Activated CD4-positive, alpha-beta T cell treated with anti-CD3 and anti-CD28 coated beads, Interleukin-2, amount 10 ng/mL, durations not matched to agents 7 days and 5 days (primary cell): ENCODE results near the gene BACH2. TPM values are rescaled to one million over a fixed set of nuclear protein-coding genes. Genes with fewer than 3 reads are reported as not detected.

Source experiments
- CTCF ChIA-PET: fragments of 350-600 bp; sonication (Branson Sonifier 250); formaldehyde crosslinking; loops from one replicate; lab custom pipeline; 2021; ENCODE audit warnings: antibody characterized with exemption; lab: Charles Lee
- POLR2A ChIA-PET: fragments of 350-600 bp; sonication (Branson Sonifier 250); formaldehyde crosslinking; loops from one replicate; lab custom pipeline; 2021; ENCODE audit warnings: antibody characterized with exemption; lab: Charles Lee
- DNase-seq: peaks from one replicate; pipeline ENCODE4 v3.0.0-alpha.2; 2020
- H3K27ac Mint-ChIP-seq: one replicate; pipeline ENCODE4 v1.8.0; 2021; ENCODE audit warnings: mild to moderate bottlenecking, moderate library complexity, mixed read lengths
- H3K27me3 Mint-ChIP-seq: one replicate; pipeline ENCODE4 v1.8.0; 2021; ENCODE audit warnings: mixed read lengths
- H3K36me3 Mint-ChIP-seq: one replicate; pipeline ENCODE4 v1.8.0; 2021; ENCODE audit warnings: low read depth, mixed read lengths
- H3K4me1 Mint-ChIP-seq: one replicate; pipeline ENCODE4 v1.8.0; 2021; ENCODE audit warnings: mixed read lengths
- H3K4me3 Mint-ChIP-seq: one replicate; pipeline ENCODE4 v1.8.0; 2021; ENCODE audit warnings: mild to moderate bottlenecking, moderate library complexity, mixed read lengths
- H3K9me3 Mint-ChIP-seq: one replicate; pipeline ENCODE4 v1.8.0; 2021; ENCODE audit warnings: mixed read lengths
- total RNA-seq, 2 experiments: library from RNA; stranded (reverse); gene quantifications; one replicate each; pipeline ENCODE4 v1.2.3, GENCODE V29; 2021

Gene BACH2
- total RNA-seq, 2 experiments from 2014 or later: 59.4 to 61.6 TPM

DNA sequence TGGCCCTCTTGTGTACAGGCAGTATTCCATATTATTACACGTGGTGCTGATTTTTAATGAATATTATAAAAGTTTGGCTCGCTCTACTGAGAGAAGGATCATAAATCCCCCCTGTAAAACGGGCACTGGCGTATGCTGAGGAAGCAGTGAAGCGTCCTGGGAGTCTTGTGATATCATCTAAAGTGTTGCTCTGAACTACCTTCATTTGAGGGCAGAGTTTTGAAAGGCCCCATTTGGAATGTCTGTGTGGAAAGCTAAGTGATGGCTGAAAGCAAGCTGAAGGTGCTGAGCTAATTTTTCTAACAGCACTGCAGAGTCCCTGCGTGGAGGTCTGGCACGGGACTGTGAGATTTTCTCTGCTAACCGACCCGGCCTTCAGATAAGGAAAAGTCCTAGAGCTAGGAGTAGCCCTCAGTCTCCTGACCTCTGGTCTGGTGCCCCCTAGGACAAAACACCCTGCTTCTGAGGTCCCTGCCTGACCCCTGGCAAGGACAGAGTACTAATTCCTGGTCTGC, 1.3 kb upstream of the BACH2 start:
- H3K27me3 Mint-ChIP-seq: peaks cover 24% of the 10 kb centered on the region
- POLR2A ChIA-PET: no interaction called here
- peak overlapping the region; percentile 60 for H3K4me3 Mint-ChIP-seq
- peak overlapping the region; percentile 78 for H3K27ac Mint-ChIP-seq
- DNase-seq: no peak
- CTCF ChIA-PET: interaction anchor here (0.8 to 1.1 kb wide), 6 partner anchors 21 to 181 kb away, joined by 3 to 5 read pairs (median 3); no protein-coding TSS in a partner anchor
- H3K9me3 Mint-ChIP-seq: no peaks in the 10 kb centered on the region
- H3K4me1 Mint-ChIP-seq: peaks cover 20% of the 10 kb centered on the region
- H3K36me3 Mint-ChIP-seq: peaks cover 8% of the 10 kb centered on the region

DNA sequence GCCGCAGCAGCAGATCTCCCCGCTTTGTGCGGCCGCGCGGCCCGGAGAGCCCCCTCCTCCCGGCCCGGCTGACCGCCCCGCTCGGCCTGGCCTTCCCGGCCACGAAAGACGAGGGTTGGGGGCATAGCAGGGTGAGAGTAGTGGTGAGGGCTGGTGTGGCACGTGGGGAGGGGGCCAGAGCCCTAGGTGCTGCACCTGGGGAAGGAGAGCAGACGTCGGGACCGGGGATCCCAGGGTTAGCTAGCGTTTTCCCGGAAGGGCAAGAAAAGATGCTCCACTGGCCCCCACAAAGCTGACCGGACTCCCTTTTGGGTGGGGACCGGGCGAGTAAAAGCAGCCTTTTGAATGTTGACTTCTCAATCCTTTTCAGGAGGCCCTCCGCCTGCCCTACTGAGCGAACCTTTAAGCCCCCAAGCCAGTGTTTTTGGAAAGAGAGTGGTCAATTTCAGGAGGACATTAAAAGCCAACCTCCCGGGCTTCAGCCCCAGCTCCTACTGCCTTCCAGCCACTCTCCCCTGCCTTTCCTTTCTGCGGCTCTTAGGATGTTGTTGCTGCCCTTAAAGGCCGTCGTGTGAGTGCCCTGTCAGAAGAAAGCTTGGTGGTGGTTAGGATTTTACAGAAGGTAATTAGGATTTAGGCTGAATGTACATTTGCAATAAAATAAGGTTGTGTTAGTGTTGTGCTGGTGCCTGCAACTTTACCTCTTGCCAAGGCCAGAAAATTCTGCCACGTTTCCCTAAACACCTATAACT, 648 bp upstream of the BACH2 start:
- CTCF ChIA-PET: interaction anchor here (1.0 to 1.1 kb wide), 3 partner anchors 21 to 147 kb away, joined by 3 to 4 read pairs (median 3); no protein-coding TSS in a partner anchor
- no peak for DNase-seq
- Mint-ChIP-seq H3K27me3 (peaks cover 21% of the 10 kb centered on the region), H3K27ac (peak overlapping the region; percentile 78), H3K9me3 (no peaks in the 10 kb centered on the region), H3K36me3 (peaks cover 8% of the 10 kb centered on the region), H3K4me1 (peaks cover 24% of the 10 kb centered on the region), H3K4me3 (peak overlapping the region; percentile 60)
- POLR2A ChIA-PET: no interaction called here

- peak; percentile 79 for DNase-seq
- Mint-ChIP-seq H3K27me3 (peaks cover 14% of the 10 kb centered on the region), H3K4me3 (peak overlapping the region; percentile 78), H3K4me1 (peaks cover 33% of the 10 kb centered on the region), H3K9me3 (no peaks in the 10 kb centered on the region), H3K27ac (peak overlapping the region; percentile 96), H3K36me3 (peaks cover 19% of the 10 kb centered on the region)
- CTCF ChIA-PET: interaction anchor here (0.6 to 2.0 kb wide), 16 partner anchors 10 to 225 kb away, joined by 3 to 11 read pairs (median 3); no protein-coding TSS in a partner anchor
- POLR2A ChIA-PET: no interaction called here
Observed at GRCh38 chr6:90295854-90296340, 746 bp downstream of the BACH2 start.

- Mint-ChIP-seq H3K27me3 (peaks cover 11% of the 10 kb centered on the region), H3K4me3 (peak overlapping the region; percentile 78), H3K36me3 (peaks cover 26% of the 10 kb centered on the region), H3K27ac (peak overlapping the region; percentile 96), H3K4me1 (peaks cover 40% of the 10 kb centered on the region), H3K9me3 (no peaks in the 10 kb centered on the region)
- peak; percentile 66 for DNase-seq
- ChIA-PET CTCF (interaction anchor here (0.6 to 2.5 kb wide), 17 partner anchors 9 to 224 kb away, joined by 3 to 11 read pairs (median 3); no protein-coding TSS in a partner anchor), POLR2A (no interaction called here)
Observed at GRCh38 chr6:90294989-90295853, 1.4 kb downstream of the BACH2 start.

GRCh38 chr6:90294614-90294988, 2.0 kb downstream of the BACH2 start:
- peak overlapping the region; percentile 78 for H3K4me3 Mint-ChIP-seq
- H3K9me3 Mint-ChIP-seq: no peaks in the 10 kb centered on the region
- DNase-seq: peak; percentile 67
- peak overlapping the region; percentile 96 for H3K27ac Mint-ChIP-seq
- peaks cover 31% of the 10 kb centered on the region for H3K36me3 Mint-ChIP-seq
- H3K4me1 Mint-ChIP-seq: peaks cover 46% of the 10 kb centered on the region
- ChIA-PET POLR2A (interaction anchor here (0.5 kb wide), 1 partner anchor 178 kb away, joined by 3 read pairs; no protein-coding TSS in a partner anchor), CTCF (interaction anchor here (0.7 to 2.5 kb wide), 3 partner anchors 10 to 185 kb away, joined by 3 to 9 read pairs (median 4); no protein-coding TSS in a partner anchor)
- peaks cover 5% of the 10 kb centered on the region for H3K27me3 Mint-ChIP-seq

DNA sequence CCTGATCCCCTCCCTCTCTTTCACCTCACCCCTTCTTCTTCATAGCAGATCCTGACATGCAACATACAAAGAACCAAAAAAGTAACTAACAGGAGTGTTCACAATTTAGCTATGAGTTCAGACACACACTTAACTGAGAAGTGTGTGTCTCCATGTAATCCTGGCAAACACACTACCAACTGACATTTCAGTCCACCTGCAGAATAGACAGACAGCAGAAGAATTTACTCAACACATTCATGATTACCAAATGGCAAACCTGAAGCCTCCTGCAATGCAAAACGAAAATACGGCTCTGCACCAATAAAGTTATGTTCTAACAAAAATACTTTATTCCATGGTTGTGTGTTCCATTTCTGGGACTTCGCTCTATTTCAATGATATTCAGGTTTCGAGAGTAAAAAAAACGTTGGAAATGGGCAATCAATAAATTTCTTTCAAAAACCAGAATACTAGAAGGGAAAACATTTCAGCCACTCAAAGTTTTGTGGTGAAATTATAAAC, 2.6 kb downstream of the BACH2 start:
- ChIA-PET CTCF (interaction anchor here (0.7 to 2.5 kb wide), 4 partner anchors 10 to 185 kb away, joined by 3 to 9 read pairs (median 4); no protein-coding TSS in a partner anchor), POLR2A (interaction anchor here (0.5 kb wide), 1 partner anchor 178 kb away, joined by 3 read pairs; no protein-coding TSS in a partner anchor)
- no peak for DNase-seq
- H3K4me3 Mint-ChIP-seq: peak overlapping the region; percentile 78
- peaks cover 36% of the 10 kb centered on the region for H3K36me3 Mint-ChIP-seq
- H3K27ac Mint-ChIP-seq: peak overlapping the region; percentile 96
- H3K9me3 Mint-ChIP-seq: no peaks in the 10 kb centered on the region
- H3K27me3 Mint-ChIP-seq: peaks cover 3% of the 10 kb centered on the region
- H3K4me1 Mint-ChIP-seq: peaks cover 52% of the 10 kb centered on the region

GRCh38 chr6:90293319-90293953, 3.2 kb downstream of the BACH2 start:
- no peak for DNase-seq
- ChIA-PET POLR2A (no interaction called here), CTCF (interaction anchor here (0.7 to 2.5 kb wide), 9 partner anchors 9 to 187 kb away, joined by 3 to 9 read pairs (median 4); no protein-coding TSS in a partner anchor)
- H3K4me1 Mint-ChIP-seq: peaks cover 58% of the 10 kb centered on the region
- peak overlapping the region; percentile 96 for H3K27ac Mint-ChIP-seq
- H3K9me3 Mint-ChIP-seq: no peaks in the 10 kb centered on the region
- peaks cover 2% of the 10 kb centered on the region for H3K27me3 Mint-ChIP-seq
- peaks cover 42% of the 10 kb centered on the region for H3K36me3 Mint-ChIP-seq
- H3K4me3 Mint-ChIP-seq: peak overlapping the region; percentile 78

- no peaks in the 10 kb centered on the region for H3K27me3 Mint-ChIP-seq
- peaks cover 57% of the 10 kb centered on the region for H3K36me3 Mint-ChIP-seq
- H3K4me3 Mint-ChIP-seq: peak overlapping the region; percentile 78
Observed at GRCh38 chr6:90291565-90291964, 5.1 kb downstream of the BACH2 start.

GRCh38 chr6:90290811-90291420, 5.7 kb downstream of the BACH2 start:
- no peak for DNase-seq
- Mint-ChIP-seq H3K9me3 (peaks cover 2% of the 10 kb centered on the region), H3K4me3 (peak overlapping the region; percentile 78), H3K36me3 (peaks cover 58% of the 10 kb centered on the region), H3K27me3 (no peaks in the 10 kb centered on the region), H3K27ac (peak overlapping the region; percentile 96), H3K4me1 (peaks cover 82% of the 10 kb centered on the region)
- CTCF ChIA-PET: interaction anchor here (0.6 to 2.2 kb wide), 6 partner anchors 18 to 295 kb away, joined by 3 to 11 read pairs (median 4); no protein-coding TSS in a partner anchor
- POLR2A ChIA-PET: interaction anchor here (0.7 kb wide), 1 partner anchor 56 kb away, joined by 3 read pairs; no protein-coding TSS in a partner anchor

More at GRCh38 chr6:90291565-90291964, 5.1 kb downstream of the BACH2 start:
- H3K4me1 Mint-ChIP-seq: peaks cover 76% of the 10 kb centered on the region
- no peak for DNase-seq
- peak overlapping the region; percentile 96 for H3K27ac Mint-ChIP-seq
- POLR2A ChIA-PET: interaction anchor here (0.7 kb wide), 1 partner anchor 56 kb away, joined by 3 read pairs; no protein-coding TSS in a partner anchor
- CTCF ChIA-PET: interaction anchor here (1.5 to 2.2 kb wide), 2 partner anchors 132 to 188 kb away, joined by 4 to 11 read pairs; no protein-coding TSS in a partner anchor
- peaks cover 2% of the 10 kb centered on the region for H3K9me3 Mint-ChIP-seq

GRCh38 chr6:90289902-90290301, 6.7 kb downstream of the BACH2 start:
- Mint-ChIP-seq H3K4me3 (no peak overlapping the region), H3K4me1 (peaks cover 92% of the 10 kb centered on the region), H3K36me3 (peaks cover 58% of the 10 kb centered on the region), H3K27ac (no peak overlapping the region), H3K9me3 (peaks cover 2% of the 10 kb centered on the region), H3K27me3 (no peaks in the 10 kb centered on the region)
- ChIA-PET POLR2A (no interaction called here), CTCF (interaction anchor here (1.0 to 2.2 kb wide), 4 partner anchors 17 to 349 kb away, joined by 3 to 11 read pairs (median 5); no protein-coding TSS in a partner anchor)
- no peak for DNase-seq

DNA sequence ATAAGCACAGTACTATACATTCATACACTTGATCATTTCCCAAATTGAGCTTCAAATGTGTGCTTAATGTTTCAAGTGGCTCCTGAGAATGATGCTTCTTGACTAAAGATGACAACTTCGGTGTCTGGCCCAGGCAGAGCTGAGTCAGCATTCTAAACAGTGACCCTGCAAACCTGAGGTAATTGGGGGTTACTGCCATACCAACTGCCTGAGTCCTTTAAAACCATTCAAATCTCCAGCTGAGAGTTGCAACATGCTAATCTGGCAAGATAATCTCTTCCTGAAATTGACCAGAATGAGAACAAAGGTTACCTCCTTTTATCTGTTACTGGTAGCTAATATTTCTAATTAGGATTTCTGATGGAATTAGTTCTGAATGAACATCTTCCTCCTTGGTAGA, 8.2 kb downstream of the BACH2 start:
- peaks cover 53% of the 10 kb centered on the region for H3K36me3 Mint-ChIP-seq
- ChIA-PET CTCF (interaction anchor here (1.0 to 5.7 kb wide), 9 partner anchors 55 to 348 kb away, joined by 3 to 68 read pairs (median 3); no protein-coding TSS in a partner anchor), POLR2A (no interaction called here)
- DNase-seq: no peak
- H3K27me3 Mint-ChIP-seq: no peaks in the 10 kb centered on the region
- no peak overlapping the region for H3K4me3 Mint-ChIP-seq
- H3K27ac Mint-ChIP-seq: peak overlapping the region; percentile 39
- H3K4me1 Mint-ChIP-seq: peaks cover 93% of the 10 kb centered on the region
- H3K9me3 Mint-ChIP-seq: peaks cover 2% of the 10 kb centered on the region
